ENCODE data around the gene ZNF799. TPM values are rescaled to one million over a fixed set of nuclear protein-coding genes. Genes with fewer than 3 reads are reported as not detected.

The ZNF799 gene
- total RNA-seq, 1 experiment from 2014 or later = 2.9 TPM

GRCh38 chr19:12346896-12347295, 54.2 kb downstream of the ZNF799 start:
- no peak overlapping the region for H3K4me3 ChIP-seq
- H3K27me3 ChIP-seq (ENCODE audit: insufficient read depth, low read depth) = no peaks in the 10 kb centered on the region
- H3K9me3 ChIP-seq (ENCODE audit: insufficient read depth, low read depth) = peaks cover 34% of the 10 kb centered on the region; the same call in 1 of the 2 replicates
- H3K79me2 ChIP-seq (ENCODE audit: low read depth) = no peaks in the 10 kb centered on the region
- intact Hi-C loops (cut with micrococcal nuclease; ENCODE audit: unreplicated experiment) = no loop called here
- no peak for DNase-seq
- ChIA-PET POLR2A (ENCODE audit: unreplicated experiment) (no interaction called here), CTCF (no interaction called here)
- no peak overlapping the region for H3K27ac ChIP-seq
- no peak overlapping the region for H3K4me2 ChIP-seq
- no peaks in the 10 kb centered on the region for H3K36me3 ChIP-seq (ENCODE audit: low read depth)
- H4K20me1 ChIP-seq (ENCODE audit: insufficient read depth) = no peaks in the 10 kb centered on the region
- BruUV-seq (replicated peaks) = no TSS peak
- no peaks in the 10 kb centered on the region for H3K4me1 ChIP-seq (replicated peaks; ENCODE audit: insufficient read depth)
- H3F3A ChIP-seq (ENCODE audit: insufficient read depth, low read depth) = no peaks in the 10 kb centered on the region
- no peaks in the 10 kb centered on the region for H3K9me2 ChIP-seq (ENCODE audit: insufficient read depth)
- TF ChIP-seq CTCF (conservative IDR thresholded peaks at IDR 0.05) (no peak), EZH2 (IDR thresholded peaks at IDR 0.05; ENCODE audit: low read depth) (no peak)
- H2AFZ ChIP-seq = no peak overlapping the region

GRCh38 chr19:12345197-12345596, 55.9 kb downstream of the ZNF799 start:
- Histone ChIP-seq H3K36me3 (ENCODE audit: low read depth) (no peaks in the 10 kb centered on the region), H3K9me3 (ENCODE audit: insufficient read depth, low read depth) (peaks cover 20% of the 10 kb centered on the region; the same call in 1 of the 2 replicates), H3K4me1 (replicated peaks; ENCODE audit: insufficient read depth) (no peaks in the 10 kb centered on the region), H3F3A (ENCODE audit: insufficient read depth, low read depth) (no peaks in the 10 kb centered on the region), H3K79me2 (ENCODE audit: low read depth) (no peaks in the 10 kb centered on the region), H2AFZ (no peak overlapping the region), H3K9me2 (ENCODE audit: insufficient read depth) (no peaks in the 10 kb centered on the region), H3K4me3 (no peak overlapping the region), H3K27ac (no peak overlapping the region), H3K4me2 (no peak overlapping the region), H3K27me3 (ENCODE audit: insufficient read depth, low read depth) (no peaks in the 10 kb centered on the region), H4K20me1 (ENCODE audit: insufficient read depth) (no peaks in the 10 kb centered on the region)
- intact Hi-C loops (cut with micrococcal nuclease; ENCODE audit: unreplicated experiment) = no loop called here
- BruUV-seq (replicated peaks) = no TSS peak
- no peak for DNase-seq
- CTCF ChIA-PET = no interaction called here
- TF ChIP-seq CTCF (conservative IDR thresholded peaks at IDR 0.05) = no peak
- TF ChIP-seq EZH2 (IDR thresholded peaks at IDR 0.05; ENCODE audit: low read depth) = no peak
- POLR2A ChIA-PET (ENCODE audit: unreplicated experiment) = no interaction called here

Other genes with a start within 250 kb of the ZNF799 start
- gene ZNF625, start 244.5 kb downstream of the ZNF799 start, total RNA-seq (2021) = 5.7 and 6.4 TPM in 2 replicates
- 5.3 and 6.2 TPM in 2 replicates for gene ZNF136, start 238.2 kb downstream of the ZNF799 start, total RNA-seq (2021)
- 4.0 and 5.0 TPM in 2 replicates for gene ZNF44, start 106.4 kb downstream of the ZNF799 start, total RNA-seq (2021)
- 1.1 and 1.8 TPM in 2 replicates for gene ZNF563, start 67.6 kb downstream of the ZNF799 start, total RNA-seq (2021)
- gene ZNF442, start 35.6 kb downstream of the ZNF799 start, total RNA-seq (2021) = not detected in 2 replicates
- gene ZNF443, start 39.8 kb upstream of the ZNF799 start, total RNA-seq (2021) = 3.3 and 3.5 TPM in 2 replicates
- 1.6 and 1.8 TPM in 2 replicates for gene ZNF709, start 83.5 kb upstream of the ZNF799 start, total RNA-seq (2021)
- gene ZNF564, start 150.2 kb upstream of the ZNF799 start, total RNA-seq (2021) = 8.3 and 14.8 TPM in 2 replicates
- gene ZNF490, start 209.5 kb upstream of the ZNF799 start, total RNA-seq (2021) = 7.5 and 8.9 TPM in 2 replicates
- 22.4 and 27.7 TPM in 2 replicates for gene ZNF791, start 209.6 kb upstream of the ZNF799 start, total RNA-seq (2021)

All from PC-9 (cell line).